ENCODE measurements around the gene ANKRD24.
"Not testable (repeated sequence)": the region's sequence is repeated elsewhere in the genome, so short reads cannot be mapped to it uniquely, and the experiment has no call there.

The ANKRD24 gene

DNA sequence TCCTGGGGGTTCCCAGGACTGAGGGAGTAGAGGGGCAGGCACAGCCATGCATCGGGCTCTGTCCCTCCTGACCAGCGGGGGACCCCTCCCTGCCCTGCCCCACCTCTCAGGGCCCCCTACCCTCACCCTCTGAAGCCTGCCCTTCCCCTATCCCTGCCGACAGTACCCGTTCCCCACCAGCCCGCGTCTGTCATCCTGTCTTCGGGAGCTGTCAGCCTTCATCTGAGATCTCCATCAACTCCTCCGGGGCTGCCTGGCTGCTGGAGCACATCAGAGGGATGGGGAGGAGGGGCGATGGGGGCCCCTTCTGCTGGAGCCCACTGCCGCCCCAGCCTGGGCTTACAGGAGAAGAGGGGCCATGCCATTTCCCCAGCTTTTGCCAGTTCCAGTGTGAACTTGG is 90.4 kb downstream of the ANKRD24 start:
- no peak overlapping the region for H3K27ac ChIP-seq
- TF ChIP-seq ZFX (IDR thresholded peaks at IDR 0.05; ENCODE audit: borderline replicate concordance) = no peak
- TF ChIP-seq, protein P1, sequence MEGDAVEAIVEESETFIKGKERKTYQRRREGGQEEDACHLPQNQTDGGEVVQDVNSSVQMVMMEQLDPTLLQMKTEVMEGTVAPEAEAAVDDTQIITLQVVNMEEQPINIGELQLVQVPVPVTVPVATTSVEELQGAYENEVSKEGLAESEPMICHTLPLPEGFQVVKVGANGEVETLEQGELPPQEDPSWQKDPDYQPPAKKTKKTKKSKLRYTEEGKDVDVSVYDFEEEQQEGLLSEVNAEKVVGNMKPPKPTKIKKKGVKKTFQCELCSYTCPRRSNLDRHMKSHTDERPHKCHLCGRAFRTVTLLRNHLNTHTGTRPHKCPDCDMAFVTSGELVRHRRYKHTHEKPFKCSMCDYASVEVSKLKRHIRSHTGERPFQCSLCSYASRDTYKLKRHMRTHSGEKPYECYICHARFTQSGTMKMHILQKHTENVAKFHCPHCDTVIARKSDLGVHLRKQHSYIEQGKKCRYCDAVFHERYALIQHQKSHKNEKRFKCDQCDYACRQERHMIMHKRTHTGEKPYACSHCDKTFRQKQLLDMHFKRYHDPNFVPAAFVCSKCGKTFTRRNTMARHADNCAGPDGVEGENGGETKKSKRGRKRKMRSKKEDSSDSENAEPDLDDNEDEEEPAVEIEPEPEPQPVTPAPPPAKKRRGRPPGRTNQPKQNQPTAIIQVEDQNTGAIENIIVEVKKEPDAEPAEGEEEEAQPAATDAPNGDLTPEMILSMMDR (IDR thresholded peaks at IDR 0.05) = no peak

DNA sequence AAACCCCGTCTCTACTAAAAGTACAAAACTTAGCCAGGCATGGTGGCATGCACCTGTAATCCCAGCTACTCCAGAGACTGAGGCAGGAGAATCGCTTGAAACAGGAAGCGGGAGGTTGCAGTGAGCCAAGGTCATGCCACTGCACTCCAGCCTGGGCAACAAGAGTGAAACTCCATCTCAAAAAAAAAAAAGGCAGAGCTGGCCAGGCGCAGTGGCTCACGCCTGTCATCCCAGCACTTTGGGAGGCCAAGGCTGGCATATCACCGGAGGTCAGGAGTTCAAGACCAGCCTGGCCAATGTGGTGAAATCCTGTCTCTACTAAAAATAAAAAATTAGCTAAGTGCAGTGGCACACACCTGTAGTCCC is 91.8 kb downstream of the ANKRD24 start:
- not testable (repeated sequence) for H3K27ac ChIP-seq

All from 22Rv1 (cell line).